ENCODE measurements around the gene CORO2B. TPM values are rescaled to one million over a fixed set of nuclear protein-coding genes. Genes with fewer than 3 reads are reported as not detected.

CORO2B gene
- total RNA-seq, 1 donor from 2014 or later, result 82.5 TPM

GRCh38 chr15:68773036-68773435, 194.2 kb downstream of the CORO2B start:
- no peak for TF ChIP-seq CTCF (IDR thresholded peaks at IDR 0.05)
- Mint-ChIP-seq H3K27me3 (ENCODE audit: low read depth) (no peaks in the 10 kb centered on the region), H3K9me3 (ENCODE audit: low read depth) (peaks cover 5% of the 10 kb centered on the region), H3K4me3 (ENCODE audit: unreplicated experiment) (no peak overlapping the region), H3K27ac (ENCODE audit: unreplicated experiment) (no peak overlapping the region), H3K36me3 (ENCODE audit: low read depth) (peaks cover 4% of the 10 kb centered on the region), H3K4me1 (ENCODE audit: low read depth) (peaks cover 20% of the 10 kb centered on the region)
- DNase-seq (ENCODE audit: low spot score), result no peak

- Mint-ChIP-seq H3K4me1 (ENCODE audit: low read depth) (peaks cover 12% of the 10 kb centered on the region), H3K9me3 (ENCODE audit: low read depth) (peaks cover 5% of the 10 kb centered on the region), H3K27ac (ENCODE audit: unreplicated experiment) (no peak overlapping the region), H3K27me3 (ENCODE audit: low read depth) (no peaks in the 10 kb centered on the region), H3K4me3 (ENCODE audit: unreplicated experiment) (no peak overlapping the region), H3K36me3 (ENCODE audit: low read depth) (peaks cover 10% of the 10 kb centered on the region)
- no peak for DNase-seq (ENCODE audit: low spot score)
- TF ChIP-seq CTCF (IDR thresholded peaks at IDR 0.05), result no peak
Measured at GRCh38 chr15:68774120-68774519, 195.3 kb downstream of the CORO2B start.

GRCh38 chr15:68774521-68775235, 195.9 kb downstream of the CORO2B start:
- Mint-ChIP-seq H3K36me3 (ENCODE audit: low read depth) (peaks cover 13% of the 10 kb centered on the region), H3K9me3 (ENCODE audit: low read depth) (peaks cover 5% of the 10 kb centered on the region), H3K27me3 (ENCODE audit: low read depth) (no peaks in the 10 kb centered on the region), H3K27ac (ENCODE audit: unreplicated experiment) (no peak overlapping the region), H3K4me1 (ENCODE audit: low read depth) (peaks cover 12% of the 10 kb centered on the region), H3K4me3 (ENCODE audit: unreplicated experiment) (no peak overlapping the region)
- no peak for DNase-seq (ENCODE audit: low spot score)
- no peak for TF ChIP-seq CTCF (IDR thresholded peaks at IDR 0.05)

- no peak overlapping the region for H3K4me3 Mint-ChIP-seq (ENCODE audit: unreplicated experiment)
- no peaks in the 10 kb centered on the region for H3K27me3 Mint-ChIP-seq (ENCODE audit: low read depth)
- peaks cover 5% of the 10 kb centered on the region for H3K9me3 Mint-ChIP-seq (ENCODE audit: low read depth)
- TF ChIP-seq CTCF (IDR thresholded peaks at IDR 0.05), result no peak
- peaks cover 12% of the 10 kb centered on the region for H3K4me1 Mint-ChIP-seq (ENCODE audit: low read depth)
- no peak for DNase-seq (ENCODE audit: low spot score)
- H3K36me3 Mint-ChIP-seq (ENCODE audit: low read depth), result peaks cover 16% of the 10 kb centered on the region
- peak overlapping the region; percentile 39 for H3K27ac Mint-ChIP-seq (ENCODE audit: unreplicated experiment)
Measured at GRCh38 chr15:68775236-68775577, 196.4 kb downstream of the CORO2B start.

GRCh38 chr15:68775671-68776476, 197.1 kb downstream of the CORO2B start:
- Mint-ChIP-seq H3K27ac (ENCODE audit: unreplicated experiment) (peak overlapping the region; percentile 63), H3K4me1 (ENCODE audit: low read depth) (peaks cover 12% of the 10 kb centered on the region), H3K36me3 (ENCODE audit: low read depth) (peaks cover 19% of the 10 kb centered on the region), H3K9me3 (ENCODE audit: low read depth) (peaks cover 5% of the 10 kb centered on the region), H3K4me3 (ENCODE audit: unreplicated experiment) (no peak overlapping the region), H3K27me3 (ENCODE audit: low read depth) (no peaks in the 10 kb centered on the region)
- DNase-seq (ENCODE audit: low spot score), result no peak
- TF ChIP-seq CTCF (IDR thresholded peaks at IDR 0.05), result no peak
